Chondrocyte (in vitro differentiated cells): ENCODE measurements around the gene SCAMP5. TPM values are rescaled to one million over a fixed set of nuclear protein-coding genes. Genes with fewer than 3 reads are reported as not detected.

Experiments
- DNase-seq: peaks from one replicate; pipeline ENCODE4 v3.0.0; 2021; ENCODE audit warnings: mixed read lengths, low spot score
- H3K27ac Mint-ChIP-seq: one replicate; pipeline ENCODE4 v1.8.0; 2021; ENCODE audit warnings: mild to moderate bottlenecking, moderate library complexity, mixed read lengths; ENCODE audit not compliant: unreplicated experiment
- H3K27me3 Mint-ChIP-seq: 2 replicates; pipeline ENCODE4 v1.8.0; 2021; ENCODE audit warnings: low read depth, mixed read lengths
- H3K36me3 Mint-ChIP-seq: 2 replicates; pipeline ENCODE4 v1.8.0; 2021; ENCODE audit warnings: low read depth, mixed read lengths
- H3K4me1 Mint-ChIP-seq: 2 replicates; pipeline ENCODE4 v1.8.0; 2021; ENCODE audit warnings: low read depth, mild to moderate bottlenecking, mixed read lengths
- H3K4me3 Mint-ChIP-seq: one replicate; pipeline ENCODE4 v1.8.0; 2021; ENCODE audit warnings: mild to moderate bottlenecking, moderate library complexity, mixed read lengths; ENCODE audit not compliant: unreplicated experiment
- H3K9me3 Mint-ChIP-seq: 2 replicates; pipeline ENCODE4 v1.8.0; 2021; ENCODE audit warnings: low read depth, mixed read lengths
- CTCF ChIP-seq: fragments of 200-600 bp; sonication (generic); IDR thresholded peaks from 2 replicates; pipeline ENCODE4 v1.5.0; 2021; ENCODE audit warnings: antibody characterized with exemption, mild to moderate bottlenecking, moderate library complexity
- total RNA-seq: library from RNA; stranded (reverse); gene quantifications from 3 replicates; pipeline ENCODE4 v1.2.1, GENCODE V29; 2021

Gene SCAMP5
- total RNA-seq, 1 donor from 2014 or later = 20.6 TPM

- no peak for TF ChIP-seq CTCF
- Mint-ChIP-seq H3K4me1 (peaks cover 39% of the 10 kb centered on the region), H3K36me3 (peaks cover 5% of the 10 kb centered on the region), H3K27ac (no peak overlapping the region), H3K27me3 (no peaks in the 10 kb centered on the region), H3K9me3 (no peaks in the 10 kb centered on the region), H3K4me3 (no peak overlapping the region)
- peak; percentile 46 for DNase-seq
These were observed 54.9 kb downstream of the SCAMP5 start for GRCh38 chr15:75050283-75050682.

DNA sequence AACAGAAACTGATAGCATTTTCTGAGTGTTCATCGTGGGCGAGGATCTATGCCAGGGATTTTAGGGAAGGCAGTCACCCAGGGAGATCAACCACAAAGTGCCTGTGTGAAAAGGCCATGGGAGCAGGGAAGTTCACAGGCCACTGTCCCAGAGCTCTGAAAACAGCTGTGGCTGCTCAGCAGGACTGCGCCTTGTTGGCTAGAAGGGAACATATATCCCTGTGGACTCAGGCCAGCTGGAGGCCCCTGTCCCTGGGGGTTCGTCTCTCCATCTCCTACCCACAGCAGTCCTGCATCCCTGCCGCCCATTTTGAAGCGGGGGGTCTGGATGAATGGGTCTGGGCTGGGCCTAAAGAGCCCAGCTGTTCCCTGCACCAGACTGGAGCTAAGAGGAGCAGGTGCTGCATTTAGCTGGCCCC is 55.8 kb downstream of the SCAMP5 start:
- Mint-ChIP-seq H3K36me3 (peaks cover 5% of the 10 kb centered on the region), H3K27ac (no peak overlapping the region), H3K27me3 (no peaks in the 10 kb centered on the region), H3K4me1 (peaks cover 33% of the 10 kb centered on the region), H3K9me3 (no peaks in the 10 kb centered on the region), H3K4me3 (no peak overlapping the region)
- DNase-seq = peak; percentile 62
- no peak for TF ChIP-seq CTCF

- peaks cover 28% of the 10 kb centered on the region for H3K4me1 Mint-ChIP-seq
- no peak overlapping the region for H3K27ac Mint-ChIP-seq
- peaks cover 5% of the 10 kb centered on the region for H3K36me3 Mint-ChIP-seq
- no peaks in the 10 kb centered on the region for H3K9me3 Mint-ChIP-seq
- no peak for TF ChIP-seq CTCF
- H3K27me3 Mint-ChIP-seq = no peaks in the 10 kb centered on the region
- peak; percentile 49 for DNase-seq
- H3K4me3 Mint-ChIP-seq = no peak overlapping the region
These were observed 56.3 kb downstream of the SCAMP5 start for GRCh38 chr15:75051711-75052110.

- Mint-ChIP-seq H3K9me3 (no peaks in the 10 kb centered on the region), H3K36me3 (peaks cover 8% of the 10 kb centered on the region), H3K27ac (no peak overlapping the region), H3K4me1 (peaks cover 16% of the 10 kb centered on the region), H3K4me3 (no peak overlapping the region), H3K27me3 (no peaks in the 10 kb centered on the region)
- no peak for TF ChIP-seq CTCF
- DNase-seq = no peak
These were observed 57.8 kb downstream of the SCAMP5 start for GRCh38 chr15:75052972-75053747.

- H3K4me3 Mint-ChIP-seq = no peak overlapping the region
- peaks cover 19% of the 10 kb centered on the region for H3K4me1 Mint-ChIP-seq
- TF ChIP-seq CTCF = no peak
- peaks cover 8% of the 10 kb centered on the region for H3K36me3 Mint-ChIP-seq
- no peak for DNase-seq
- H3K27me3 Mint-ChIP-seq = no peaks in the 10 kb centered on the region
- no peaks in the 10 kb centered on the region for H3K9me3 Mint-ChIP-seq
- H3K27ac Mint-ChIP-seq = no peak overlapping the region
These were observed 58.4 kb downstream of the SCAMP5 start for GRCh38 chr15:75053748-75054125.
